ENCODE measurements around the gene FAM9B. TPM values are rescaled to one million over a fixed set of nuclear protein-coding genes. Genes with fewer than 3 reads are reported as not detected.

FAM9B gene
- total RNA-seq, result not detected

DNA sequence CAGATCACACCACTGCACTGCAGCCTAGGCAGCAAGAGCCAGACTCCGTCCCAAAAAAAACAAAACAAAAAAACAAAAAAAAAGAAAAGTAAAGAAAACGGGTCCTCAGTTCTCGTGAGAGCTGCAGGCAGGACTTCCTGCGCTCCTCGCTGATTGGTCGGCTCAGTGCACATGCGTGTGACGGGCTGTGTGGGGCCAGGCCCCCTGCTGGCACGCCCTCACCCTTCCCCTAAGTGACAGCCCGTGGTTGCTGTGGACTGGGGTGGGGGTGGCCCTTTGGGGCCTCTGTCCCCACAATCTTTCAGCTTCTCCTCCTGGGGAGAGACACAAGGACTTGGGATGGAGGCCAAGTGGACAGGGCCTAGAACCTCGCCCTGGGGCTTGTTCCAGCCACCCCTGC is at the start of gene FAM9B:
Gene FAM9B (minus strand): TSS at position 139 of the 400 bp plus-strand sequence. CDS start 1,141 bp downstream, outside the sequence.
- H3K27ac Mint-ChIP-seq, result no peak within 1 kb of the TSS
- H3K27me3 Mint-ChIP-seq, result peaks cover 3 to 6% of the 10 kb centered on the region in 2 donors
- DNase-seq (ENCODE audit: low spot score), result no peak
- no peak within 1 kb of the TSS for H3K4me3 Mint-ChIP-seq
- no peaks in the 10 kb centered on the region for H3K9me3 Mint-ChIP-seq
- H3K36me3 Mint-ChIP-seq, result no peaks in the 10 kb centered on the region
- peaks cover 0 to 6% of the 10 kb centered on the region in 2 donors for H3K4me1 Mint-ChIP-seq (ENCODE audit: low read depth in 2 of 2)
- no peak for ATAC-seq

DNA sequence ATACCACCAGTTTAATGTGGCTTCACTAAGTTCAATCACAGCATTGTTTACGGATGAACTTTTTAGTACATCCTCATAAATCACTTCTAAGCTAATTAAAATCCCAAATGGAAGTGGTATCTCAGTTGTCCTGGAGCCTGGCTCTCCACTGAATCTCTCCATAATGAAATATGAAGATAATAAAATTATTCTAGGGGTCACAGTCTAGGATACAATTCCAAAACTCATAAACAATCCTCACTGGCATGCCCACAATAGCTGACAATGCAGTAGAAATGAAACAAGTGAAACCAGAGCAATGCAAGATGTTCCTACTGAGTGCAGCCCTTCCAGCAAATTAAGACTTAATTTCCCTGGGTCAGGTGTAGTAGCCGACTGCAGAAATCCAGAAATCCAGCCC is 47.3 kb upstream of the FAM9B start:
- DNase-seq (ENCODE audit: low spot score) (no peak), ATAC-seq (no peak)
- no peak overlapping the region for H3K4me3 Mint-ChIP-seq
- no peak overlapping the region for H3K27ac Mint-ChIP-seq
- H3K36me3 Mint-ChIP-seq, result peaks cover 5% of the 10 kb centered on the region
- peaks cover 7 to 8% of the 10 kb centered on the region in 2 donors for H3K27me3 Mint-ChIP-seq
- peaks cover 3% of the 10 kb centered on the region for H3K9me3 Mint-ChIP-seq
- H3K4me1 Mint-ChIP-seq (ENCODE audit: low read depth in 2 of 2), result no peaks in the 10 kb centered on the region

DNA sequence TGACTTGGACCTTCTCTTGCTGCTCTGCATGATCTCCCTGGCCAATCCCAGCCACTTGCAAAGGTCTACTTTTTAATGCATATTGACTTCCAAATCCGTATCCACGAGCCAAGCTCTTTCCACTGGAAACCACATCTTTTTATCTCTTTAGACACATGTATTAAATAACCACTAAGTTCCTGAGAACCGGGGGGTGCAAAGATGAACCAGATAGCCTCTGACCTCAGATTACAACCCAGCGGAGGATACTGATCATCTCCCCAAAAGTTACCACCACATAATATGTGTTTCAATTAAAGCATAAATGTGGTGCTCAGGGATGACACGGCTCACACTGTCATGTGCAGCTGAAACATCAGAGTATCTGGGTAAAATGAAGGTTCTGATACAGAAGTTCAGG is 40.4 kb upstream of the FAM9B start:
- Mint-ChIP-seq H3K36me3 (peaks cover under 1% of the 10 kb centered on the region), H3K9me3 (no peaks in the 10 kb centered on the region), H3K4me1 (ENCODE audit: low read depth in 2 of 2) (no peaks in the 10 kb centered on the region), H3K27me3 (peaks cover 8 to 15% of the 10 kb centered on the region in 2 donors), H3K4me3 (no peak overlapping the region), H3K27ac (no peak overlapping the region)
- no peak for ATAC-seq
- no peak for DNase-seq (ENCODE audit: low spot score)

DNA sequence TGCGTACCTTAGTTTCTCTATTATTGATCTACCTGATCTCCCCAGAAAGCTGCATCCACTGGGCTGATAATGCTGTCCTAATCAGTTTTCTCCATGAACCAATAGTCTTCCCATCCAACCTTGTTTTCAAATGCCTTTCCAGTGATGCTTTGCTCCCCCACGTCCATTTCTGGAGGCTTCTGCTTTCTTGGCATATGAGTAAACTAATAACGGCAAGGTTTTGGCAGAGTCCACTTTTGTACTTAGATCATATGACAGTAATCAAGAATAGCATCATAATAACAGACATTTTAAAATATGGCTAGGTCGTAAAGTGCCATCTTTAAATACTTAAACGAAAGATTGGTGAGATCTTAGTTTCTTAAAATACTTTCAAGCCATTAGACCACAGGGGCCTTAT is 38.4 kb upstream of the FAM9B start:
- no peak for DNase-seq (ENCODE audit: low spot score)
- Mint-ChIP-seq H3K4me1 (ENCODE audit: low read depth in 2 of 2) (no peaks in the 10 kb centered on the region), H3K36me3 (no peaks in the 10 kb centered on the region), H3K4me3 (no peak overlapping the region), H3K27me3 (peaks cover 8 to 15% of the 10 kb centered on the region in 2 donors), H3K9me3 (no peaks in the 10 kb centered on the region), H3K27ac (no peak overlapping the region)
- no peak for ATAC-seq

GRCh38 chrX:9071031-9071650 is 37.2 kb upstream of the FAM9B start:
- Mint-ChIP-seq H3K27me3 (peaks cover 8 to 17% of the 10 kb centered on the region in 2 donors), H3K9me3 (no peaks in the 10 kb centered on the region), H3K36me3 (no peaks in the 10 kb centered on the region), H3K4me1 (ENCODE audit: low read depth in 2 of 2) (no peaks in the 10 kb centered on the region), H3K4me3 (no peak overlapping the region), H3K27ac (no peak overlapping the region)
- ATAC-seq (no peak), DNase-seq (ENCODE audit: low spot score) (no peak)

- no peak overlapping the region for H3K27ac Mint-ChIP-seq
- H3K4me1 Mint-ChIP-seq (ENCODE audit: low read depth in 2 of 2), result no peaks in the 10 kb centered on the region
- no peak overlapping the region for H3K4me3 Mint-ChIP-seq
- no peaks in the 10 kb centered on the region for H3K9me3 Mint-ChIP-seq
- ATAC-seq, result no peak
- H3K36me3 Mint-ChIP-seq, result peaks cover 6% of the 10 kb centered on the region
- DNase-seq (ENCODE audit: low spot score), result no peak
- H3K27me3 Mint-ChIP-seq, result peaks cover 4 to 14% of the 10 kb centered on the region in 2 donors
Measured at GRCh38 chrX:9069573-9069972, 35.6 kb upstream of the FAM9B start.

GRCh38 chrX:9064694-9065093 is 30.8 kb upstream of the FAM9B start:
- no peaks in the 10 kb centered on the region for H3K9me3 Mint-ChIP-seq
- no peak overlapping the region for H3K27ac Mint-ChIP-seq
- no peaks in the 10 kb centered on the region for H3K4me1 Mint-ChIP-seq (ENCODE audit: low read depth in 2 of 2)
- no peak for ATAC-seq
- no peak for DNase-seq (ENCODE audit: low spot score)
- no peak overlapping the region for H3K4me3 Mint-ChIP-seq
- peaks cover 0 to 6% of the 10 kb centered on the region in 2 donors for H3K27me3 Mint-ChIP-seq
- H3K36me3 Mint-ChIP-seq, result peaks cover 6% of the 10 kb centered on the region

GRCh38 chrX:9062641-9063040 is 28.7 kb upstream of the FAM9B start:
- Mint-ChIP-seq H3K27ac (no peak overlapping the region), H3K4me1 (ENCODE audit: low read depth in 2 of 2) (no peaks in the 10 kb centered on the region), H3K36me3 (peaks cover 6% of the 10 kb centered on the region), H3K27me3 (peaks cover 0 to 8% of the 10 kb centered on the region in 2 donors), H3K4me3 (no peak overlapping the region), H3K9me3 (no peaks in the 10 kb centered on the region)
- ATAC-seq (no peak), DNase-seq (ENCODE audit: low spot score) (no peak)

GRCh38 chrX:9055354-9055753 is 21.4 kb upstream of the FAM9B start:
- H3K4me1 Mint-ChIP-seq (ENCODE audit: low read depth in 2 of 2), result peaks cover 0 to 4% of the 10 kb centered on the region in 2 donors
- no peaks in the 10 kb centered on the region for H3K9me3 Mint-ChIP-seq
- no peak overlapping the region for H3K27ac Mint-ChIP-seq
- H3K4me3 Mint-ChIP-seq, result no peak overlapping the region
- no peak for ATAC-seq
- H3K36me3 Mint-ChIP-seq, result no peaks in the 10 kb centered on the region
- H3K27me3 Mint-ChIP-seq, result peaks cover 0 to 4% of the 10 kb centered on the region in 2 donors
- no peak for DNase-seq (ENCODE audit: low spot score)

DNA sequence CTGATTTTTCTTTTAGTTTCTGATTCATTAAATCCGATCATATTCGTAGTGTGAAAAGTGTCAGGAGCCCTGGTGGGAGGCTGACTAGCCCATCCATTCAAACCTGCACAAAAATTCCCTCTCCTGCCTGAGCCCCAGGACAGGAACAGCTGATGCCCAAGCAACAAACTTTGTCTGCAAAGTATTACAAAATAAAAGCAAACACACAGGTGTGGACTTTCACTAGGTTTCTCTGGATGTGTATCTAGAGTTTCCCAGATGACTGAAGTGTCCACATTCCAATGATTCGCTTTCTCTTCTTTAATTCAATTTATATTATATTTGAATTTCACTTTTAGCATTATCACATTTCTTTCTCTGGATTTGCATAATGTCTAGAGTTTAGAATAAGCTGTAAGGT is 18.2 kb upstream of the FAM9B start:
- Mint-ChIP-seq H3K4me1 (ENCODE audit: low read depth in 2 of 2) (peaks cover 0 to 4% of the 10 kb centered on the region in 2 donors), H3K36me3 (no peaks in the 10 kb centered on the region), H3K27me3 (peaks cover 0 to 2% of the 10 kb centered on the region in 2 donors), H3K9me3 (no peaks in the 10 kb centered on the region), H3K4me3 (no peak overlapping the region), H3K27ac (no peak overlapping the region)
- DNase-seq (ENCODE audit: low spot score) (no peak), ATAC-seq (no peak)

DNA sequence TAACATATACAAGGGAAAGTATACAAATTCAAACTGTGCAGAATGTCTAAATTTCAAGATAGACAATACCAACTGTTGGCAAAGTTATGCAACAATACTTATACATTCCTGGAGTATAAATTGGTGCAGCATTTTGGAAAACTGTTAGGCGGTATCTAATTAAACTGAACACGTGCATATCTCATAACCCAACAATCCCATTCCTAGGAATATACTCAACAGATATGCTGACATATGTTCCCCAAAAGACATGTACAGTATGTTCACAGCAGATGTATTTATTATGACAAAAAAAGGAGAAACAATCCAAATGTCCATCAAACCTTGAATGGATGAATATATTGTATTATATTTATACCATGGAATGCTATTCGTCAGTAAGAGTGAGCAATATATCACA is 16.4 kb upstream of the FAM9B start:
- peaks cover 0 to 4% of the 10 kb centered on the region in 2 donors for H3K27me3 Mint-ChIP-seq
- no peak for DNase-seq (ENCODE audit: low spot score)
- peaks cover 0 to 1% of the 10 kb centered on the region in 2 donors for H3K4me1 Mint-ChIP-seq (ENCODE audit: low read depth in 2 of 2)
- H3K4me3 Mint-ChIP-seq, result no peak overlapping the region
- H3K27ac Mint-ChIP-seq, result no peak overlapping the region
- H3K9me3 Mint-ChIP-seq, result no peaks in the 10 kb centered on the region
- no peaks in the 10 kb centered on the region for H3K36me3 Mint-ChIP-seq
- no peak for ATAC-seq

DNA sequence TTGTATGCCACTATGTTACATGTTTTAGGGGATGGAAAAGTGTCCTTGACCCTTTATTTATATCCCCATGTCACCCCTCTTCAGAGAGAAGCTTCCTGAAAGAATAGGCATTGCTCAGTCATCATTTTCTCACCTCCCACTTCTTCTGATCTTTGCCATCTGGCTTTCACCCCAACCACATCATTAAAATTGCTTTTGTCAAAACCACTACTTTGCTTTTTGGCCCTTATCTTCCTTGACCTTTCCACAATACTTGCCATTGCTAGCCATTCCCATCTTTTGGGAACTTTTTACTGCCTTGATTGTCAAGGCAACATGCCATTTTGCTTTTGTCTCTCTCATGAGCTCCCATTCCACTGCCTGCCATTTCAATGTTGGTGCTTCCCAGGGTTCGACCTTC is 14.9 kb upstream of the FAM9B start:
- H3K27ac Mint-ChIP-seq, result no peak overlapping the region
- no peaks in the 10 kb centered on the region for H3K9me3 Mint-ChIP-seq
- no peaks in the 10 kb centered on the region for H3K36me3 Mint-ChIP-seq
- DNase-seq (ENCODE audit: low spot score), result no peak
- H3K4me1 Mint-ChIP-seq (ENCODE audit: low read depth in 2 of 2), result no peaks in the 10 kb centered on the region
- no peak overlapping the region for H3K4me3 Mint-ChIP-seq
- peaks cover 0 to 4% of the 10 kb centered on the region in 2 donors for H3K27me3 Mint-ChIP-seq
- no peak for ATAC-seq

DNA sequence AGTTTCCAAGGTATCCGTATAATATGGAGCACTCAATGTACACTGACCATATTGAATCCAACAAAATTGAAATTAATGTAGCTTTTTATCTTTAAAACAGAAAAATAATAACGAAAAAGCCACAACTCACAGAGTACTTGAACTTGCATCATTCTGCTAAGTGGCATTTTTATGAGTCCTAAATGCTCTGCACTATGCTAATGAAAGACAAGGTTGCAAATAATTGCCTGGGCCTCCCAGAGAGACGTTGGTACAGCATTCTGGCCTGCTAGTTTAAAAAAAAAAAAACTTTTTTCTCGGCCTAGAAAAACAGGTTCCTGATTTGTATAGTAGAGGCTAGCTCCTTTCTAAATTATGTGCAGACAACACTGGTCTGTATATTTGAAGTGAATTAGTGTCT is 4.3 kb upstream of the FAM9B start:
- peaks cover 0 to 4% of the 10 kb centered on the region in 2 donors for H3K27me3 Mint-ChIP-seq
- ATAC-seq (no peak), DNase-seq (ENCODE audit: low spot score) (no peak)
- no peaks in the 10 kb centered on the region for H3K36me3 Mint-ChIP-seq
- H3K27ac Mint-ChIP-seq, result no peak overlapping the region
- H3K4me3 Mint-ChIP-seq, result no peak overlapping the region
- H3K9me3 Mint-ChIP-seq, result no peaks in the 10 kb centered on the region
- H3K4me1 Mint-ChIP-seq (ENCODE audit: low read depth in 2 of 2), result peaks cover 0 to 6% of the 10 kb centered on the region in 2 donors

DNA sequence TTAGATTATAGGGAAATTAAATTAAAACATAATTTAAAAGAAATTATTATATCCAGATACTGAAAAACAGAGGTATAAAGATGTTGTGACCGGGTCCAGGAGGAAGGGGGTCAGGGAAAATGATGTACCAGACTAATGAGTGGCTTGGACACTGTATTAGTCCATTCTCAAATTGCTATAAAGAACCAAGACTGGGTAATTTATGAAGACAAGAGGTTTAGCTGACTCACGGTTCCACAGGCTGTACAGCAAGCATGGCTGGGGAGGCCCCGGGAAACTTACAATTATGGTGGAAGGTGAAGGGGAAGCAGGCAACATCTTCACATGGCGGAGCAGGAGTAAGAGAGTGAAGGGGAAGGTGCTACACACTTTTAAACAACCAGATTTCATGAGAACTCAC is 3.4 kb upstream of the FAM9B start:
- Mint-ChIP-seq H3K9me3 (no peaks in the 10 kb centered on the region), H3K4me1 (ENCODE audit: low read depth in 2 of 2) (peaks cover 0 to 6% of the 10 kb centered on the region in 2 donors), H3K36me3 (no peaks in the 10 kb centered on the region), H3K4me3 (no peak overlapping the region), H3K27me3 (peaks cover 0 to 4% of the 10 kb centered on the region in 2 donors), H3K27ac (no peak overlapping the region)
- ATAC-seq, result no peak
- DNase-seq (ENCODE audit: low spot score), result no peak

- peaks cover 0 to 6% of the 10 kb centered on the region in 2 donors for H3K4me1 Mint-ChIP-seq (ENCODE audit: low read depth in 2 of 2)
- ATAC-seq (no peak), DNase-seq (ENCODE audit: low spot score) (no peak)
- H3K27me3 Mint-ChIP-seq, result peaks cover 6 to 10% of the 10 kb centered on the region in 2 donors
- no peaks in the 10 kb centered on the region for H3K9me3 Mint-ChIP-seq
- no peak overlapping the region for H3K27ac Mint-ChIP-seq
- no peaks in the 10 kb centered on the region for H3K36me3 Mint-ChIP-seq
- H3K4me3 Mint-ChIP-seq, result no peak overlapping the region
Measured at GRCh38 chrX:9033586-9033985, 341 bp downstream of the FAM9B start.
